Breast epithelium (tissue), 4 donors: ENCODE results near the gene RDX. TPM values are rescaled to one million over a fixed set of nuclear protein-coding genes. Genes with fewer than 3 reads are reported as not detected.

Experiments
- DNase-seq, 2 donors: peaks; one replicate each; pipeline ENCODE4 v3.0.0-alpha.2; 2019; ENCODE audit warnings: low spot score in 2 of 2
- H3K27ac ChIP-seq, 2 donors: fragments of 200-600 bp; sonication (generic) in 1 of 2; one replicate each; pipeline ENCODE4 v1.5.1; 2016 to 2019; ENCODE audit warnings: mild to moderate bottlenecking in 1 of 2
- H3K27me3 ChIP-seq, 2 donors: fragments of 200-600 bp; sonication (generic) in 1 of 2; one replicate each; pipeline versions ENCODE4 v1.5.1 to v1.6.0; 2017 to 2019; ENCODE audit warnings: control low read depth in 1 of 2, mild to moderate bottlenecking in 1 of 2
- H3K36me3 ChIP-seq: fragments of 200-600 bp; one replicate; pipeline ENCODE4 v1.5.1; 2019
- H3K4me1 ChIP-seq, 2 donors: fragments of 200-600 bp; sonication (generic); one replicate each; pipeline ENCODE4 v1.5.1; 2016 to 2019; ENCODE audit warnings: control low read depth in 1 of 2
- H3K4me3 ChIP-seq, 3 donors: fragments of 200-600 bp; sonication (generic); 1 replicate in 2 of 3; 2 replicates in 1 of 3; pipeline ENCODE4 v1.5.1; 2016 to 2019; ENCODE audit warnings: mild to moderate bottlenecking in 3 of 3, moderate library complexity in 2 of 3
- H3K9me3 ChIP-seq, 2 donors: fragments of 200-600 bp; sonication (generic) in 1 of 2; one replicate each; pipeline ENCODE4 v1.5.1; 2016 to 2019; ENCODE audit warnings: control low read depth in 1 of 2
- POLR2A ChIP-seq: fragments of 450-650 bp; IDR thresholded peaks from one replicate; pipeline ENCODE4 v1.6.1; 2016; ENCODE audit warnings: antibody characterized with exemption, mild to moderate bottlenecking, moderate library complexity
- POLR2AphosphoS5 ChIP-seq, 3 donors: sonication (generic); formaldehyde crosslinking; IDR thresholded peaks; one replicate each; pipeline ENCODE4 v1.6.1; 2017; ENCODE audit warnings: antibody characterized with exemption in 3 of 3
- intact Hi-C: fragments of 100-400 bp; cut with DNase I; formaldehyde crosslinking; loops from one replicate; pipeline ENCODE4 v1.15.1; 2023; ENCODE audit warnings: low total_unique reads
- total RNA-seq, 3 donors: library from RNA; depleted of rRNA; stranded (reverse); fragments of >200 nt; gene quantifications; one replicate each; pipeline ENCODE4 v1.1.0, GENCODE V29; 2016
- TF ChIP-seq, protein P1 (sequence below), 3 donors: fragments of 450-650 bp; IDR thresholded peaks; one replicate each; pipeline ENCODE4 v1.5.1; 2016 to 2017; ENCODE audit warnings: antibody characterized with exemption in 3 of 3, mild to moderate bottlenecking in 3 of 3, moderate library complexity in 3 of 3

Gene RDX
- total RNA-seq, 3 donors from 2014 or later = 53.4 to 88.7 (median 53.7) TPM

GRCh38 chr11:110327508-110327907 lies 31.1 kb upstream of the RDX start:
- intact Hi-C loops = no loop called here
- H3K9me3 ChIP-seq = peaks cover 0 to 15% of the 10 kb centered on the region in 2 donors
- H3K27me3 ChIP-seq = no peaks in the 10 kb centered on the region
- no peak for DNase-seq
- no peak overlapping the region for H3K4me3 ChIP-seq
- no peaks in the 10 kb centered on the region for H3K36me3 ChIP-seq
- no peak for TF ChIP-seq POLR2AphosphoS5 (IDR thresholded peaks at IDR 0.05)
- TF ChIP-seq, protein P1, sequence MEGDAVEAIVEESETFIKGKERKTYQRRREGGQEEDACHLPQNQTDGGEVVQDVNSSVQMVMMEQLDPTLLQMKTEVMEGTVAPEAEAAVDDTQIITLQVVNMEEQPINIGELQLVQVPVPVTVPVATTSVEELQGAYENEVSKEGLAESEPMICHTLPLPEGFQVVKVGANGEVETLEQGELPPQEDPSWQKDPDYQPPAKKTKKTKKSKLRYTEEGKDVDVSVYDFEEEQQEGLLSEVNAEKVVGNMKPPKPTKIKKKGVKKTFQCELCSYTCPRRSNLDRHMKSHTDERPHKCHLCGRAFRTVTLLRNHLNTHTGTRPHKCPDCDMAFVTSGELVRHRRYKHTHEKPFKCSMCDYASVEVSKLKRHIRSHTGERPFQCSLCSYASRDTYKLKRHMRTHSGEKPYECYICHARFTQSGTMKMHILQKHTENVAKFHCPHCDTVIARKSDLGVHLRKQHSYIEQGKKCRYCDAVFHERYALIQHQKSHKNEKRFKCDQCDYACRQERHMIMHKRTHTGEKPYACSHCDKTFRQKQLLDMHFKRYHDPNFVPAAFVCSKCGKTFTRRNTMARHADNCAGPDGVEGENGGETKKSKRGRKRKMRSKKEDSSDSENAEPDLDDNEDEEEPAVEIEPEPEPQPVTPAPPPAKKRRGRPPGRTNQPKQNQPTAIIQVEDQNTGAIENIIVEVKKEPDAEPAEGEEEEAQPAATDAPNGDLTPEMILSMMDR (IDR thresholded peaks at IDR 0.05) = no peak
- no peak for TF ChIP-seq POLR2A
- H3K4me1 ChIP-seq = no peaks in the 10 kb centered on the region
- no peak overlapping the region for H3K27ac ChIP-seq

GRCh38 chr11:110323786-110324185 lies 27.4 kb upstream of the RDX start:
- Histone ChIP-seq H3K36me3 (no peaks in the 10 kb centered on the region), H3K4me3 (no peak overlapping the region), H3K27ac (no peak overlapping the region), H3K9me3 (no peaks in the 10 kb centered on the region), H3K27me3 (no peaks in the 10 kb centered on the region), H3K4me1 (no peaks in the 10 kb centered on the region)
- intact Hi-C loops = no loop called here
- DNase-seq = no peak
- TF ChIP-seq, protein P1 (IDR thresholded peaks at IDR 0.05) = no peak
- no peak for TF ChIP-seq POLR2AphosphoS5 (IDR thresholded peaks at IDR 0.05)

DNA sequence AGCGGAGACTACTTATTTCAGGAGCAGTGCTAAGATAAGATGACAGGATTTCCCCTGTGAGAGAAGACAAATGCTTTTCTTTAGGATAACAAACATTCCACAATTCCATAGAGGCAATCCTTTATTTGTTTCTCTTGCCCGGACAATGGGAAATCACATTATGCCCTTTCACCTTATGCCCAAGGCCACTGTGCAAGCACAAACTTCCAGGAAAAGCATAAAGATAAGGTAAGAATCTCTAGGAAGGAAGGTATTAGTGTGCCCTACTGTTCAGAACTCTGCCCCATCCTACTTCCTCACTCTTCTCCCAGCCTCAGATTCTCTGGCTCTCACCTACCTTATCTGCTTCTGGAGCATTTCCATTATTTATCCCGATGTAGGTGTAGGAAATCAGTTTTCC lies 23.1 kb upstream of the RDX start:
- TF ChIP-seq POLR2A (no peak), POLR2AphosphoS5 (IDR thresholded peaks at IDR 0.05) (no peak)
- TF ChIP-seq, protein P1 (IDR thresholded peaks at IDR 0.05) = no peak
- intact Hi-C loops = no loop called here
- Histone ChIP-seq H3K36me3 (no peaks in the 10 kb centered on the region), H3K9me3 (no peaks in the 10 kb centered on the region), H3K4me1 (no peaks in the 10 kb centered on the region), H3K27me3 (no peaks in the 10 kb centered on the region), H3K27ac (no peak overlapping the region), H3K4me3 (no peak overlapping the region)
- DNase-seq = no peak

GRCh38 chr11:110318638-110319404 lies 22.4 kb upstream of the RDX start:
- no peak overlapping the region for H3K4me3 ChIP-seq
- no peaks in the 10 kb centered on the region for H3K36me3 ChIP-seq
- intact Hi-C loops = no loop called here
- H3K27me3 ChIP-seq = no peaks in the 10 kb centered on the region
- H3K9me3 ChIP-seq = no peaks in the 10 kb centered on the region
- TF ChIP-seq, protein P1 (IDR thresholded peaks at IDR 0.05) = no peak
- TF ChIP-seq POLR2A (no peak), POLR2AphosphoS5 (IDR thresholded peaks at IDR 0.05) (no peak)
- no peaks in the 10 kb centered on the region for H3K4me1 ChIP-seq
- DNase-seq = no peak
- no peak overlapping the region for H3K27ac ChIP-seq

DNA sequence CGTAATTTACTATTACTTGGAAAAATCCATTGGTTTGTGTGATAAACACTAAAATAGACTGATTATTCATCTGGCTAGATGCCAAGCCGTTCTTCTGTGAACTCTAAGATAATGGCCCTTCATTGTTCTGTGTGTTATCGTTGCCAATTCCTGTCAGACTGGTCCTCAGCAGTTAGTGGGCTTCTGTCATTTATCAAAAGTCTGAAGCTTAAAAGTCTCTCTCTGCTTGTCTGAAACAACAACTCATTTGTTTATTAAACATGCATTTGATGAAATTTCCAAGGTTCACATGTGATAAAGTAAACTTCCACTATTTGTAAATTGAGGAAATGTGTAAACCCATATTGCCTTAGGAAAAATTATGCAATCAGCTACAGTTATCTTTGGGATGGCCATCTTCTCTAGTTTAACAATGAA lies 21.1 kb upstream of the RDX start:
- Histone ChIP-seq H3K27me3 (no peaks in the 10 kb centered on the region), H3K36me3 (no peaks in the 10 kb centered on the region), H3K9me3 (no peaks in the 10 kb centered on the region), H3K4me1 (no peaks in the 10 kb centered on the region), H3K4me3 (no peak overlapping the region), H3K27ac (no peak overlapping the region)
- intact Hi-C loops = no loop called here
- DNase-seq = no peak
- TF ChIP-seq POLR2AphosphoS5 (IDR thresholded peaks at IDR 0.05) (no peak), POLR2A (no peak)
- TF ChIP-seq, protein P1 (IDR thresholded peaks at IDR 0.05) = no peak
